SHP77 treated with DMSO at 0.1 percent for 48 hours (cell line): ENCODE data around the gene CEP41.

Experiments used
- DNase-seq: peaks from one replicate; lab custom pipeline; 2025; lab: John Stamatoyannopoulos, UW

The CEP41 gene, protein sequence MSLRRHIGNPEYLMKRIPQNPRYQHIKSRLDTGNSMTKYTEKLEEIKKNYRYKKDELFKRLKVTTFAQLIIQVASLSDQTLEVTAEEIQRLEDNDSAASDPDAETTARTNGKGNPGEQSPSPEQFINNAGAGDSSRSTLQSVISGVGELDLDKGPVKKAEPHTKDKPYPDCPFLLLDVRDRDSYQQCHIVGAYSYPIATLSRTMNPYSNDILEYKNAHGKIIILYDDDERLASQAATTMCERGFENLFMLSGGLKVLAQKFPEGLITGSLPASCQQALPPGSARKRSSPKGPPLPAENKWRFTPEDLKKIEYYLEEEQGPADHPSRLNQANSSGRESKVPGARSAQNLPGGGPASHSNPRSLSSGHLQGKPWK

DNA sequence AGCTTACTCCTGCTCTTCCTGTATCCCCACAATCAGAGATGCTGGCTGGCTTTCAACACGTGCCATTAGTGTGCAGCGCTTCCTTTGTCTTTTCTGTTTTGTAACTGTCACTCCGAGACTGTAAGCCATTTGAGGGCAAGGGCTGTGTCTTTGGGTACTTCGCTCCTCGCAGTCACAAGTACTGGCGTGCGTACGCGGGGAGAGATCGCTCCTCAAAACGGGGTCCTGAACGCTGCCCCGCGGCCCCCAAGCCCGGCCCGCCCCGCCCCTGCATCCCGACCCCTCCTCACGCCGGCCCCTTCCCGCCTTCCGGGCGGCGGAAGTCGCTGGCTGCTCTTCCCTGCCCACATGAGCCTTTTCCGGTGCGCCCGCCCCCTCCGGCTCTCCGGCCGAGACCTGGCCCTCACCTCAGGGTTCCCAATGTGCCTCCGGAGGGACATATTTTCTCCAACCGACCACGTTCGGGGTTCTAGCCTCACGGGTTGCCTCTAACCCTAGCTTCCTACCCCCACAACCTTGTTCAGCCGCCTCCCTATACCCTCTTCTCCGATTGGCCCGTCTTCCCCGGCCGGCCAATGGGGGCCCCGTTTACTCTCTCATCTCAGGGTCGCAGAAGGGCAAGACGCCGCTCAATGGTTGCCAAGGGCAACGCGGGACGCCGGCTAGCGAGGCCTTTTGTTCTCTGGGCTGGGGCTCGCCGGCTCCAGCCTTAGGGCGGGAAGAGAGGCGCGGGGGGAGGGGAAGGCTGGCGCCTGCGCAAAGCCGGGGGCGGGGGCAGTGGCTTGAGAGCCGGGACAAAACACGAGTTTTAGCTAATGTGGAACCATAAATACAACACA lies at the start of gene CEP41:
TSS of gene CEP41 (minus strand) at position 490 of the 839 bp plus-strand sequence. CDS start at position 440, 50 bp downstream.
- DNase-seq, result peak; percentile 92

DNA sequence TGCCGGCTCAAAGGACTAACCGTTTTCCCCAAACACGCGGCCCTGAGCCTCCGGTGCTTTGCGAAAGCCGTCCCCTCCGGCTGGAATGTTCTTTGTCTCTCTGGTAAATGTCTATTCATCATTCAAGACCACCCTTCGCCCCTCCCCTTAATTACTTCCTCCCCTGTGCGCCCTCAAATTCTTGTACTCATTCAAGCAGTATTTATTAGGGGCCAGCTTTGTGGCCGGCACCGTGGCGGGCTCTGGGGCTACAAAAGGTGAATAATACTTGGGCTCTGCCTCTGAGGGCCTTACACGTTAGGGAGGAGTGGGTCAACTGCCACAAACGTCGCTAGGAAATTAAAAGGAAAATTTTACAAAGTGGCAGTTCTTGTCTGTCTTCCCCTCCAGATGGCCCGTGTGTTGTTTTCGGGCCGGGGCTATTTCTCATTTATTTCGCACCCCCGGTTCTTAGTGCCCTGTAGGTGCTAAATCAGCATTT lies 49.5 kb upstream of the CEP41 start:
- no peak for DNase-seq

DNA sequence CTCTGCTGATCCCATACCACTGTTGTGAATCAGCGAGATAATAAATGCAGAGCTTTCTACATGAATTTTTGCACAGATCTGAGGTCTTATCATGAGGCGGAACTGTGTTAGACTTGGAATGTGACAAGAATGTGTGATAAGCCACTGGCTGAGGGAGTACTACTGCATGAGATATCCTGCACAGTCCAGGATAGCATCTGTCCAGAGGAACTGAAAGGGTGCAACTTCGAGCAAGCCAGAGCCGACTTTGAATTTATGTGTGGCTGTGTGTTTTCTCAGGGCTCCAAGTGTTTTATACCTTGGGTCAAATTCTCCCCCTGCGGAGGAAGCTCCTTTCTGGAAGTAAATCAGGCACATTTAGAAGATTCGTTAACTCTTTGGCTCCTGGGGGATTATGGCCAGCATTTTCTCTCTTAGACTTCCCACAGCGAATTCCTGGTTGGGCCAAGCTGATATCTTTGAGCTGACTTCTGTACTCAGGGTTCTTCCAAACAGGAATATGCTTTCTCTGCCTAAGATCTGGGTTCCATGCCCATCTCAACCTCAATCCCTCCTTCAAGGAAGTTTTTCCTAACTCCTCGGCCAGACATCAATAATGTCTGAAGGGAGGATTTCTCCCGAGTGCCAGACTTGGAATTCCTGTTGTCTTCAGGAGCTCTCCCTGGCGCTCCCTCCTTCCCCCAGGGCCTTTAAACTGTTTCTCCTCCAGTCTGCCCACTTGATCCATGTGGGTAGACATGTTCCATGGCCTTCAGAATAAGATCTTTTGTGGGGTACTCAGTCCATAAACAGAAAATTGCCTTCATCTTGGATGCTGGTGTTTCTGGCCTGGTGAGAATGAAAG lies 48.5 kb upstream of the CEP41 start:
- no peak for DNase-seq

DNA sequence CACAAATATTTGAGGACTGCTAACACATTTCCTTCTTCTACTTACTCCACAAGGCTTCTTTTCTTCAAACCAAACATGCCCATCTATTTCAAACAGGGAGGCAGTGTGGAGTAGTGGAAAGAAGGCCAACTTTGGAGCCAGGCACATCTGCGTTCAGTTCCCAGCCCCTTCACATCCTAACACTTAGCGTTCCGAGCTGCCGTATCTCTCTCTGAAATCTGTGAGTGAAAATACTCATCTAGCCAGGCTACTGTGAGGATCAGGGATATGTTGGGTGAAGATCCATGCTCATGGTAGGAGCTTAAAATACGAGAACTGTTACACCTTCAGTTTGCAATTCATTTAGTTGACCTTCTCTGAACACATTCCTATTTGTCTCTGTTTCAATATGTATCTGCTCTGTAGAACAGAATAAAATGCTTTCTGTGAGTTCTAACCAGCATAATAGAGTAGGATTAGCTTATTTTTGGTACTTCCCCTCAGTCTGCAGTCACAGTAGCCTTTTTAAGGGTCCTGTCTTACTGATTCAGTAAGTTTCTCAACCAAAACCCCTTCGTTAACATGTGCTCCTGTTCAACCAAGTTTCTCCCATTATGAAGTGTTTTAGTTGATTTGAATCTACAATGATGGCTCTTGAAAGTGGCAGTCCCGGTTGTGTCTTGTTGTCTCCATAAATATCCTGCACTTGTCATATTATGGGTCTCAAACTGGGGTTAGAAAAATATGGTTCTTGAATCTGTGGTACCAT lies 47.8 kb upstream of the CEP41 start:
- DNase-seq, result no peak

DNA sequence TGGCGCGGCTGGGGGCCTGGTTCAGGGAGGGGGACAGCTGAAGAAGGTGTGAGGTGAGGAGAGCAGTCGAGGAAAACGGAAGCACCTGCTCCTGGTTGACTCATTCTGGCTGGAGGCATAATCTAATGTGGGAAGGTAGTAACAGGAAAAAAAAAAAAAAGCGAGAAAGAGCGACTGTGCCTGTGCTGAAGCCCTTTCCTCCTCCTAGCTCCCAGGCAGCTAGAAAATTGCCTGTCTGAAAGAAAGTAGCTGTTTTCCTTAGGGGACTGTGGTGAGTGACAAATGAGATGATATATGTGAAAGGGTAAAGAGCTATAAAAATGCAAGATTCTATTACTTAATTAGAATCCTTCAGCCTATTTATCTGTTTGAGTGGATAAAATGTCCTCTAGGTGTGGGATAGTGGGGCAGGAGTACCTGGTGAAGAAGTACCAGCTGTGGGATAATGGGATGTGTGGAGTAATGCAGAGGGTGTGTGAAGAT lies 46.2 kb upstream of the CEP41 start:
- no peak for DNase-seq

DNA sequence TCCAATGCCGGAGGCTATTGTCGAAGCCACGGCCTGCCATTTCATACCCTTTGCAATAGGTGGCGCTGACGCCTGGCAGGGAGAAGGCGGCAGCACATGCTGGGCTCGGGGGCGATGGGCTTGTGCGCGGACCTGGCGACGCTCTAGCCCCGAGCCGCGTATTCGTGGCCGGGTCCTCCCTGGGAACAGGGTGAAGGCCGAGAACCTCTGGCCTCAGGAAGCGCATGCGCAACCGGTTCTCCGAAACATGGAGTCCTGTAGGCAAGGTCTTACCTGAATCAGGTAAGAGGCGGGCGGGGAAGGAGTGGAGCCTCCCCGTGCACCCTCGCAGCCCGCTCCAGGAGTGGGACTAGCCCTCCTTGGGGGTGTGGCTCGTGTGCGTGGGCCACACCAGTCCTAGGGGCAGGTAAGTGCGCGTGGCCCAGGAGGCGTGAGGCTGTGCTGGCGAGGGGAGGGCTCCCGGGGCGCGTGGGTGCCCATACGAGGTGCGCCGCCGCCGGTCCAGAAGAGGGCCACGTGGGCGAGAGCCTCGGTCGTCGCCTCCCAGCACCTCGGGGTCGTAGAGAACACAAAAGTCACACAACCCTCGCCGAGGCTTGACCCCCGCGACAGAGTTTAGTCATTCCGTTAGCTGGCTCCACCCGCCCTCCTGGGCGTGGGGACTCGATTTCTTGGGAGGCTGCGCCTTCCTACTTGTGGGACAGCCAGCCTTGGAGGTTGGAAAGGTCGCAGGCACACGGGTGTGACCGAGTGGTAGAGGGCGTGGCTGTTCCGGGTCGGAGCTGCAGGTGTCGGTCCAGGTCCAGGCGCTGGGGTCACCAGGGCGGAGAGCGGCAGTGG lies 45.5 kb upstream of the CEP41 start:
- peak; percentile 94 for DNase-seq

DNA sequence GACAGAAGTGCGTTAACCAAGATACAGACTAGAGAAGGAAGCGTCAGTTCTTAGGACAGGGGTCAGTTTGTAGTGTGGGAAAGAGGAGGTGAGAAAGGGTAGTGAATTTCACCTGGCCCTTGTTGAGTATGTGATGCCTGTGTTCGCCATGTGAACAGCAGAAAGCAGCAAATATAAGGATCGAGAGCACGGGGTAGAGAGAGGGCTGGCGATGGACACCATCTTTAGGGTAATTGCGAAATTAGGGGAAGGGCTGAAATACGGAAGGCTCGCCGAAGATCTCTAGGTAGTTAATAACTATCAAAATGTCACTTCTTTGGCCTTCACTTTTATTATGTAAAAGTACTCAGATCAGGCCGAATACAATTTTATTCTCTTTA lies 44.9 kb upstream of the CEP41 start:
- DNase-seq, result no peak

DNA sequence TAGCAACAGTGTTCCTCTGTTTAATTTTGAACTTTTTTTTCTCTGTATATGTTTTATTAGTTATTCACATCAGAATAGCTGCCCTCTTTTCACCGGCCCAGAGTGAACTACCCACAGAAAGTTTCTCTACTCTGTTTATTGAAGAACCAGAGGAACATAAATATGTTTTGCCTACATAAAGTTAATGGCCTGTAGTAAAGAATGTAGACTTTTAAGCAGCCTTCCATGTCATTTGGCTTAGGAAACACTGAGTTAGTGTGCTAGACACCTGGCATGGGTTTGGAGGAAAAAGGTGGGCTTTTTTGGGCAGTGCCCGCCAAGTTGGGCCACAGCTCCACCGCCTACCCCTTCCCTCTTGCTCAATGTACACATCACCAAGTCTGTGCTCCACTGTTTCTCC lies 42.2 kb upstream of the CEP41 start:
- DNase-seq, result no peak

DNA sequence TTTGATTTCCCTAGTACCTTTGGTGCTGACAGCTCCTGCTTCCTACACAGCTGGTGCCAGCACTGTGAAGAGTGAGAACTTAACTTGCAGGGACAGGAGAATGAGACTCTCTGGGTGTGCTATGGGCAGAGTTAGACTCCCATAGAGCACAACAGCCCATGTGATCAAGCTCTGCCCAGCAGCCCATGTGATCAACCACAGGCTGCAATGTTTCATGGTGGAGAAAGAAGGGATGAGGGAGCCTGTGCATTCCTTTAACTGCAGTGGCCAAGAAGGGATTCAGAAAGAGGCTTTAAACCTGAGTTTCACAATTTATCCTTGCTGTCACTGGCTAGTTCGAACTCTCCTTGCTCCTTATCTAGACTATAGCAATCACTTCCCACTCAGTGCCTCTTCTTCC lies 41.1 kb upstream of the CEP41 start:
- DNase-seq, result no peak

DNA sequence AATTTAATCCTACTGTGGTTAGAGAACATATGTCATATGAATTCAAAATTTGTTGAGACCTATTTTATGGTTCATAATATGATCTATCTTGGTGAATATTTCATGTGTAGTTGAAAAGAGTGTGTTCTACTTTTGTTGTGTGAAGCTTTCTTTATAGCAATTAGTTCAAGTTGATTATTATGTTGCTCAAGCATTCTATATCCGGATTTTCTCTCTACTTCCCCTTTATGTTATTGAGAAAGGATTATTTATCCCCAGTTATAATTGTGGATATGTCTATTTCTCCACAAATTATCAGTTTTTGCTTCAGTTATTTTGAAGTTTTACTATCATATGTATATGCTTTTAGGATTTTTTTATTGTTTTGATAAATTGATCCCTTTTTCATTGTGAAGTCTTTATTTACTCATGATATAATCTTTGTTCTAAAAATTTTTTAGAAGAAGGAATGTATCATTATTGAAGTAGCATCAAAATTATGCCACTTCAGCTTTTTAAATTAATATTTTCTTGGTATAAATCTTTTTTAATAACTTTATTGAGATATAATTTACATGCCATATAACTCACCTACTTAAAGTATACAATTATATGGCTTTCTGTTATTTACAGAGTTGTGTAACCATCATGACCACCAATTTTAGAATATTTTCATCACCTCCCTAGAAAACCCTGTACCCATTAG lies 39.0 kb upstream of the CEP41 start:
- no peak for DNase-seq

DNA sequence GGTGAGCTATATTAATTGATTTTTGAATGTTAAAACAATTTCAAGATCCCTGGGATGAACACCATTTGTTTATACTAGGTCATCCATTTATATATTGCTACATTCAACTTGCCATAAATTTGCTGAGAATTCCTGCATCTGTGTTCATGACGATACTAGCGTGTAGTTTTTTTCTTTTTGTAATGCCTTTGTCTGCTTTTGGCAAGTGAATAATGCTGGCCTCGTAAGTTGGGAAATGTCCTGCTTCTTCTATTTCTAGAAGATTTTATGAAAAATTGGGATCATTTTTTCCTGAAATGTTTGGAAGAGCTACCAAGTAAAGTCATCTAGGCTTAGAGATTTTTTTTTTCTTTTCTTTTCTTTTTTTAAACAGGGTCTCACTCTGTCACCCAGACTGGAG lies 38.2 kb upstream of the CEP41 start:
- DNase-seq, result no peak

DNA sequence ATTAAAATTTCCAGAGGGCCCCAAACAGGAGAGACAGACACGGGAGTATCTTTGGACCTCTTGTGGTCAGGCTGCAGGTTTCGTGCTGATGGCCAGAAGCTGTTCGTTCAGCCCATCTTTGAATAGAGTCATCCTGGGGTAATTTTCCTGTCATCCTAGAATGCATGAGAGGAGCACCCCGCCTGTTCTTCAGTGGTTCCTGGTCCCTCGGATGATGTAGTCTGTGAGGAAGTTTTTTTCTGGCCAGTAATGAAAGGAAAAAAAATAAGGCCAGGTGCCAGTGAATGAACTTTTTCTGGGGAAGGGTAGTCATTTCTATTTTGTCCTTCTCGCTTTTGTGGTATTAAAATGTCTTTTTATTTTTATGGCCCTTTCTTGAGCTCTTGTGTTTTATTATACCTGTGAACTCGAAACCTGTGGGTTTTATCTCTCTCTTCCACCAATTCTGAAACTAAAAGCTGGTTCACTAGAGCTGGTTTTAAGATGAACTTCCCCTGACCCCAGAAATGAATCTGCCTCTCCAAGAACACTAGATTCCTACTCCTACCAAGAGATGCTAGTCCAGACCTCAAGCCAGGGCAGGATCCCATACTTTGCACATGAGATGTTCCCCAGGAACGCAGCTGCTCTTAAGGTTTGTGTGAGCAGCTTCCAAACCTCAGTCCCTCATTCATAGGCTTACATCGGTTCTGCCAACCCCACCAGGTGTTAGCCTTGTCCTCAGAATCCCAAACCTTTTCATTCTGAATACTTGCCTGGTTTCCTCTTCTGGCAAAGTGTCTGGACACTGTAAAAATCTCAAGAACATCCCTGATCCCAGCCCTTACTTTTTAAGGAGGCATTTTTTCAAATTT lies 35.7 kb upstream of the CEP41 start:
- DNase-seq, result no peak

DNA sequence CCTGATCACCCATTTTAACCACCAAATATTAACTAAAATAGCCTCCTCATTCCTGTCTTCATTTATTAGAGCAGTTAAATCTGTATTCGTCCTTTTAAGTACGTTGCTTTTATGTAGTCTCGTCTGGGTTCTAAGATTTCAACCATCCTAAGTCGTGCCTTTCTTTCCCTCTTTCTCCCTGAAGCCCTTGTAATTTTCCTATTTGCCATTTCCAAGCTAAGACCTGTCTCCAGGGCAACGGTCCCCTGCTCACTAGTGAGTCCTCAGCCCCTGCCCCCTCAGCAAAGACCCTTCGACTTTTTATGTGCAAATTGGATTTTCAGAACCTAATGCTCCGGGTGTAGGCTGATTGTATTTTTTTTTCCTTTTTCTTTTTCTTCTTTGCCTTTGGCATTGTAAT lies 35.0 kb upstream of the CEP41 start:
- DNase-seq, result no peak

DNA sequence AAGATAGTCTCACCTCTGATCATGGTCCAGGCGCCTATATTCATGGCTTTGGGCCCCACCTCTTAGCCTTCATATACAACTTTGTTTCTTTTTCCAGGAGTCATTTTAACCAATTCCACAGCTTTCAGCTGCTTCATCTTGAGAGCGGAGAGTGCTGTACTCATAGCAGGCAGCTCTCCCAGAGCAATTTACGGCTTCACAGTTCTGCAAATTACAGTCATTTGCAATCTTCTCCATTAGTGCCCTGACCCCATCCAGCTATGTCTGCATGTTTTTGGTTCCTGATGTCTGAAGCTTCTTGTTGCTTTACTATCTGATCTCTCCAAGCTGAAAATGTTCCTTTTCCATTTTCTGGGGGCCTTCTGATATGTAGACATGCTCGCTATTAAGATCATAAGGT lies 33.1 kb upstream of the CEP41 start:
- DNase-seq, result no peak

DNA sequence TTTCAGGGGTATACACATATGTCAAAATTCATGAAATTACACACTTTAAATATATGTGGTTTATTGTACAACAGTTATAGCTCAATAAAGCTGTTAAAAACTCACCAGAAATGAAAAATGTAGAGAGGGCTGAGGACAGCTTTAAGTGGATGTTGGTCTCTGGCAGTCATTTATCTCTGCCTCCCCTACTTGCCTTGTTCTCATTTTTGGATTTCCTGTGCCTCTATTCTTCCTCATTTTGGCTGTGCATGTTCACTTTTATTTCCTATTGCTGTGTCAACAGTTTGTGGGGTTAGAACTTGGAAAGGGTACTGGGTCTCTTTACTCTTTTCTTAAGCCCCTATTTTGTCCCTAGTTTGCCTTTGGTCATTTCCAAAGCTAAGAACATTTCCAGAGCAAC lies 32.5 kb upstream of the CEP41 start:
- DNase-seq, result no peak

DNA sequence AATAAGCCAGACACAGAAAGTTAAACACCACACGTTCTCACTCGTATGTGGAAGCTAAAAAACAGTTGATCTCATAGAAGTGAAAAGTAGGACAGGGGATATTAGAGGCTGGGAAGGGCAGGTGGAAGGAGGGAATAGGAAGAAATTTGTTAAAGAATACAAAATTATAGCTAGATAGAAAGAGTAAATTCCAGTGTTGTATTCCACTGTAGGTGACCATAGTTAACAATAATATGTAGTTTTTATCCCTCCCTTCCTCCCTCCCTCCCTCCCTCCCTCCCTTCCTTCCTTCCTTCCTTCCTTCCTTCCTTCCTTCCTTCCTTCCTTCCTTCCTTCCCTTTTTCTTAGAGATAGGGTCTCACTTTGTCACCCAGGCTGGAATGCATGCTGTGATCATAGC lies 31.2 kb upstream of the CEP41 start:
- no peak for DNase-seq

DNA sequence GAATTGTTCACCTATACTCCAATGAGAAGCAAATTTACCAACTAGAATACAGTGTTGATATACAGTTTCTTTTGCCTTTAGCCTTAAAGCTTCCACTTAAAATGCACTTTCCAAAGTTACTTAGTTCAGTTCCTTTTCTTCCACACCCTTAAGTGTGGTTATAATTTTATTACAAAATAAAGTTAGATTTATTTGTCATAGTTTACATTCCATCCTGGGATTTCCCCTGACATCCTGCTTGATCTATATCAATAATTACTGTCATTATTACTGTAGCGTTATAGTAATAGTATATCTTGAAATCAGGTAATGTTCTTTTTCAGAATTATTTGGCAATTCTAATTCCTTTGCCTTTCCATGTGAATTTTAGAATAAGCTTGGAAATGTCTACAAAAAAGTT lies 27.8 kb upstream of the CEP41 start:
- no peak for DNase-seq

DNA sequence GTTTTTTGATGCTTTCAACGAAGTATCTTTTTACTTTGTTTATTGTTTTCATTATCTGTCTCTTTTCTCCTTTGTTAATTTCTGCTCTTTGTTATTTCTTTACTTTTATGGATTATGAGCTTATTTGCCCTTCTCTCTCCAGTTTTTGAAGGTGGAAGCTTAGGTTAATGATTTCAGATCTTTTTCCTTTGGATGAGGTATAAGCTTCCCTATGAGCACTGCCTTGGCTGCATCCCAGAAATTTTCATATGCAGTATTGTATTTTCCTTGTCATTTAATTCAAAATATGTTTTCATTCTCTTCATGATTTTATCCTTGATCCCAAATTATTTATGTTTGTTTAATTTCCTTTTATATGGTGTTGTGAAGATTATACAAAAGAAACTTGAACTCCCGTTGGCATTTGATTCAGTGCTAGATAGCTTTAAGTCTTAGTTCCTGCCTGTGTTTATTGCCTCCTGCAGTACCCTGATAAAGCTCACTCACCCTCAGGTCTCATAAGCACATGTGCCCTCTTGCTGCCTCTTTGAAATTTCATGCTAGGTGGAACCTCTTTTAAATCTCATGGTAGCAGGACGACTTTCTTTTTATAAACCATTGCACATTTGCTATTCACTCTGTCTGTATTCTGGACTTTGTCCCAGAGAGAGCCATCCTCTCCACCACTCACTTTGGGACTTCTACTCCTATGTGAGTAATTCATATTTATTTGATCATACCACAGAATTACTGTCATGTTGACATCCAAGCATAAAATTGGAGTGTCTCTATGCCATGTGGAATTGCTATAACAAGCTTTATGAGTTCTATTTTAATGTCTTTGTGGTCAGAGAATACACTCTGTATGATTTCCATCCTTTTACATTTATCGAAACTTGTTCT lies 23.0 kb upstream of the CEP41 start:
- DNase-seq, result no peak
